Frontal cortex (tissue), 4 donors: ENCODE measurements around the gene GNAI1. TPM values are rescaled to one million over a fixed set of nuclear protein-coding genes. Genes with fewer than 3 reads are reported as not detected.

ENCODE experiments used
- DNase-seq, 2 donors: peaks; one replicate each; pipeline ENCODE4 v3.0.0; 2012; ENCODE audit warnings: low spot score in 2 of 2
- FAIRE-seq: peaks from 2 replicates; lab custom pipeline; 2012; peaks lifted over from hg19 to GRCh38; lab: Jason Lieb, UNC
- total RNA-seq: library from RNA; depleted of rRNA; stranded (reverse); fragments of >200 nt; gene quantifications from one replicate; pipeline ENCODE4 v1.2.3, GENCODE V29; 2014
- donor health status: control.
- donor health status: control.
- donor health status: control.

GNAI1 gene
- total RNA-seq, 1 donor from 2014 or later, result 152 TPM

DNA sequence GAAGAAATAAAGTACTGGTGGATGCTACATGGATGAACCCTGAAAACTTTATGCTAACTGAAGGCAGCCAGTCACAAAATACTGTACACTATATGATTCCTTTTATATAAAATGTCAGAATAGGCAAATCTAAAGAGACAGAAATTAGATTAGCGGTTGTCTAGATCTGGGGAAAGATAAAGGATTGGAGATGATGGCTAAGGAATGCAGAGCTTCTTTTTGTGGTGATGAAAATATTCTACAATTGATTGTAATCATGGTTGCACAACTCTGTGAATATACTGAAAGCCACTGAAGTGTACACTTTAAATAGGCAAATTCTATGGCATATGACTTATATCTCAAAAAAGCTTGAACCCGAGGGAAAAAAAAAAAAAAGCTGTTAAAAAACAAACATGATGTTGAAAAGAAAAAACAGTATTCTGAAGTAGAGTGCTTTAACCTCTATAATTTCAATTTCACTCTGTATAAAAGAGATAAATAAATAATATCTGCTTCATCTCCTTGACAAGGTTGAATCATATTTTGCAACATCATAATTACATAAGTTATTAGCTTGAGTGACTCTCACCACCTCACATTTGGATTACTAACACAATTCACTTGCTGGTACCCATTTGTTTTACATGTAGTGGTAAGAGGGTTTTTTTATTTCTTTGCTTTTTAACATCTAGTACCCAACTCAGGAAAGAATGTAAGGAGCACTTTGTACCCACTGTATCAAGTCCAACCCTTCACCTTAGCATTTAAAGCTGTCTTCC is 2.8 kb upstream of the GNAI1 start:
- FAIRE-seq, result no peak
- DNase-seq, result no peak

GRCh38 chr7:80132594-80132993 is 2.0 kb upstream of the GNAI1 start:
- FAIRE-seq (no peak), DNase-seq (no peak)

GRCh38 chr7:80133361-80134114 is 1.1 kb upstream of the GNAI1 start:
- FAIRE-seq (no peak), DNase-seq (no peak)

DNA sequence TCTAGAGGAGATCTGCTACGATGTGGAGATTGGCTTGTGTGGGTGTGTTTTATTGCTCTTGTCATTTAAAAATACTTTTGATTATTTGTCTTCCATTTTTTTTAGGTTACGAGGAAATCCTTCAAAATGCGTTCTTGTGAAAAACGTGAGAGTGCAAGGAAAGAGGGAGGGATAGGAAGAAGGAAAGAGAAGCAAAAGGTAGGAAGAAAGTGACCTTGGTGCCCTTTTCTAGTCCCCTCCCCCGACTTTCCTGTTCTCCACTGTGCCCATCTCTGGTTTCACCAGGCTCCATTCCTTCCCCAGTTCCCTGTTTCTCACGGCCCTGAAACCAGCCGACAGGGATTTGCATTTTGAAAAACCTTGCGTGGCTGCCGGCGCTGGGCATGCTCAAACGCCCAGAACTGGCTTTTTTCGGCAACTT is 506 bp upstream of the GNAI1 start:
- DNase-seq (no peak), FAIRE-seq (no peak)

- FAIRE-seq, result no peak
- peak; percentile 36 to 49 for DNase-seq
Measured at GRCh38 chr7:80135309-80136104, 876 bp downstream of the GNAI1 start.

- no peak for FAIRE-seq
- no peak for DNase-seq
Measured at GRCh38 chr7:80136261-80137055, 1.8 kb downstream of the GNAI1 start.

DNA sequence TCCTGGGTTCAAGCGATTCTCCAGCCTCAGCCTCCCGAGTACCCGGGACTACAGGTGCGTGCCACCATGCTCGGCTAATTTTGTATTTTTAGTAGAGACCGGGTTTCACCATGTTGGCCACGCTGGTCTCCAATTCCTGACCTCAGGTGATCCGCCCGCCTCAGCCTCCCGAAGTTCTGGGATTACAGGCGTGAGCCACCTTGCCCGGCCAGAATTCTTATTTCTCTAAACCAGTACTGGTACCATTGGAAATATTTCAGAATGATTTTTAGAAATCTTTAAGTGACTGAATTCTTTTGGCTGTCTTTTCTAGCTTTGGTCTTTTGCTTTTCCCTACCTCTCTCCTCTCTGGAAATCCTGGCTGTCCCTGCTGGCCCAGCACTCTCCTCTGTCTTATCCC is 2.8 kb downstream of the GNAI1 start:
- DNase-seq, result no peak
- no peak for FAIRE-seq

DNA sequence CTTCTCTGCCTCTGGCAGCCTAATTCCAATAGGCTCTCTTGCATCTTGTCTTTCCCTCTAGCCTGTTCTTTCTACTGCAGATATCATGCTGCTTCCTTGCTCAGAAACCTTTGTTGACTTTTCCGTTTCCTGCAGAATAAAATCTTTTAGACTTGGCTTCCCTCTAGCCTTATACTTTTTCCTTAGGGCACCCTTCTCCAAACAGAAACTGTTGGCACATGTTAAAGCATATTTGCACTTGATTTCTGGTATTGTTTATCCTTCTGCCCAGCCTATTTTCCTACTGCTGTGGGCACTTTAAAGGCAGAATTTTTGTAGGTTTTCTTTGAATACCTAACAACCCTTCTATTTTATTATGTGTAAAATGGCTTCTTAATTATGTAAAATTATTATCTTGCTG is 4.6 kb downstream of the GNAI1 start:
- DNase-seq (no peak), FAIRE-seq (no peak)

GRCh38 chr7:80140388-80140787 is 5.8 kb downstream of the GNAI1 start:
- FAIRE-seq, result no peak
- no peak for DNase-seq

GRCh38 chr7:80141376-80141775 is 6.7 kb downstream of the GNAI1 start:
- no peak for FAIRE-seq

GRCh38 chr7:80142853-80143580 is 8.4 kb downstream of the GNAI1 start:
- FAIRE-seq, result no peak

More at GRCh38 chr7:80141376-80141775, 6.7 kb downstream of the GNAI1 start:
- DNase-seq, result no peak

DNA sequence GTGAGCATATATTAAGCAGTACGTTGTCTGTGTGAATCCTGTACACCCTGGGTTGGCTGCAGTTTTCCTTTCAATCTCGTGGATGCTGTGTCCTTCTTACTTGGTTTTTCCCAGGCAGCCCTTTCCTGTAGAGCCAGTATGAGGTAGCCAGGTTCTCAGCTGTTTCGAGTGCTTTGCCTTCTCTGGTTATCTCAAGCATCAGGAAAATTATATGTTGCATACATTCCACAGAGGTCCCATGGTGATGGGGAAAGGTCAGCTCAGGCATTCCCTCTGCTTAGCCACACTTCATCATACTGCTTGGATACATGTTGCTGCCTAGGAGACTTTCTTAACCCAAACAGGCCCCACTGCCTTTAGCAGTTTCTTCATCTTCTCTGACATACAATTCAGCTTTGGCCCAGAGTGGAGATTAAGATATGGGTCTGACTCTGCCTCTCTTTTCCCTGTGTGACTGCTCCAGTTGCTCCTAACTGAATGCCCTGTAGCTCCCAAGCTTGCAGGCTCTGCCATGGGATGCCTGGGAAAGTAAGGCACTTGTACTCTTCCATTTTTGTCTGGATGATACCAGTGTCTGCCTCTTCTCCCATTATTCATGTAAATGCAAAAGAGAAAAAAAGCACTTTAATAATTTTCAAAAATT is 11.3 kb downstream of the GNAI1 start:
- DNase-seq (no peak), FAIRE-seq (no peak)

More at GRCh38 chr7:80142853-80143580, 8.4 kb downstream of the GNAI1 start:
- no peak for DNase-seq

DNA sequence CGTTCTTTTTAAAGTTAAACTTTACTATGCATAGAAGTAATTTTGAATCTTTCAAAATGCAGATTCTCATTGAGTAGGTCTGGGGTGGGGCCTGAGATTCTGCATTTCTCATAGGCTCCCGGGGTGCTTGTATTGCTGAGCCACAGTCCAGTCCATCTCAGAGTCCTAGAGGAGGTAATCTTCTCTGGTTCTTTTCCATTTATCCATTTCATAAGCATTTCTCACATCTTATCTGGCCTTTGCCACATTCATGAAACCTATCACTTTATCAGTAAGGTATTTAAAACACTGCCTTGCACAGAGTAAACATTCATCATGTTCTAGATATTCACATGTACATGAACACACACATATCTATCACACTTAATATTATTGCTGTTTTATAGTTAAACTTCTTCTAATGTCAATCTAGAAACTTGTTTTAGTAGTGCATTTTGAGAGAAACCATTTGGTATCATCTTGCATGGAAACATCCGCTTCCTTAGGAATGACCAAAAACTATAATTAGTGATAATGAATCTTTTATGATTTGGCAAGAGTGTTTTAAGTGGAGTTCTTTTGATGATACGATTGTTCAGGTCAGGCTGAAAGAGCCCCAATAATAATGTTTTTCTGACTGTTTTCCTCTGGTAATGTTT is 12.0 kb downstream of the GNAI1 start:
- FAIRE-seq (no peak), DNase-seq (no peak)

- DNase-seq (no peak), FAIRE-seq (no peak)
Measured at GRCh38 chr7:80147543-80148391, 13.1 kb downstream of the GNAI1 start.

DNA sequence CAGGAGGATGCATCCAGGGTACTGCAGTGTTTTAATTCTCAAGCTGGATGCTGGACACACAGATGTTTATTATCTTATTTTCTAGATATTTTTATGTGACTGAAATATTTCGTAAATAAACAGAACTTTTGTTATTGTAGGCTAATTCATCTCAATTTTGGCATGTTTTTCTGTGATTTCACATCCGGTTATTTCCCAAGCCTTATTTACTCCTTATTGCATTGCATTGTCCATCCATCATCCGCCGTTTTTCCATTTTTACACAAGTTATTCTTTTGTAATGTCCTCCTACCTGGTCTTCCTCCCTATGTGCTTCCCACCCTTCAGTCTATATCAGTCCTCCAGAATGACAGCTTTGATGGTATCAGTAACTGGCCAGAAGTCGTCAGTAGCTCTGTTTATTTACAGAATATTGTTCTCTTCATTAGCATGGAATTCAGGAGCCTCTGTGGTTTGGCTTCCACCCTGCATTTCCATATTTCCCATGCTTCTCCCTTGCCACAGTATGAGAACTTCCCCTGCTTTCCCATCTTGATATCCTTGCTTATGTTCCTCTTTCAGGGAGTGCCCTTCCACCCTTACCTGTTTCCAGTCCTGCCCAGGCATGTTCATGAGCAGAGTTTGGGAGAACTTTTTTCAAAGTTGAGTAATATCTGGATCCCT is 16.1 kb downstream of the GNAI1 start:
- no peak for FAIRE-seq
- no peak for DNase-seq

DNA sequence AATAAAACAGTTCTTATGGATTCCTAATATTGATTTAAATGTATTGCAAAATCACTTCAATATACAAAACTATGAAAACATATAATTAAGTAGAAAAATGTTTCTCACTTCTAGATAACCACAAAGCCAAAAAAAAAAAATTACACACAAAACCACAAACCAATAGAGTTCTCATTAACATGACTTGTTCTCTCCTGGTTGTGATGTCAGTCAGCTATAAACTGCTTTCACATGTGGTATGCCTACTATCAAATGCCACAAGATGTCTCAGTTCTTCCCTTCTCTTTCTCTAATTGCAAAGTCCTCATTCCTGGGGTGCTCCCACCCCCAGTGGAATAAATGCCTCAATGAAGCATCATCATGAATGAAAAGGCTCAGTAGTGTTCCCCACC is 16.6 kb downstream of the GNAI1 start:
- FAIRE-seq (no peak), DNase-seq (no peak)

- no peak for FAIRE-seq
- DNase-seq, result no peak
Measured at GRCh38 chr7:80153446-80153845, 18.8 kb downstream of the GNAI1 start.
